Spinal cord (tissue), 10 donors: ENCODE measurements around the gene DLK1. TPM values are rescaled to one million over a fixed set of nuclear protein-coding genes. Genes with fewer than 3 reads are reported as not detected.
A peak's percentile ranks its signal among the peaks of the same experiment; 100 is the strongest.

Experiments used
- DNase-seq, 6 donors: peaks; one replicate each; pipeline versions ENCODE4 v3.0.0 to v3.0.0-alpha.2; 2013 to 2015; ENCODE audit warnings: low spot score in 6 of 6, low read depth in 4 of 6
- H3K27ac ChIP-seq: one replicate; pipeline ENCODE4 v1.5.1; 2013; ENCODE audit warnings: low read depth, low read length, control low read depth
- H3K27me3 ChIP-seq: one replicate; pipeline ENCODE4 v1.6.1; 2013; ENCODE audit warnings: low read length; ENCODE audit not compliant: control insufficient read depth, insufficient read depth
- H3K36me3 ChIP-seq: one replicate; pipeline ENCODE4 v1.6.1; 2013; ENCODE audit warnings: low read length; ENCODE audit not compliant: control insufficient read depth, insufficient read depth
- H3K4me1 ChIP-seq: one replicate; pipeline ENCODE4 v1.6.1; 2013; ENCODE audit warnings: low read length; ENCODE audit not compliant: control insufficient read depth, insufficient read depth
- H3K4me3 ChIP-seq: one replicate; pipeline ENCODE4 v1.5.1; 2013; ENCODE audit warnings: low read depth, low read length, control low read depth
- H3K9me3 ChIP-seq: one replicate; pipeline ENCODE4 v1.6.1; 2013; ENCODE audit warnings: low read length; ENCODE audit not compliant: control insufficient read depth, insufficient read depth
- WGBS: methylation state at CpG from one replicate; pipeline ENCODE4 v1.1.5; 2013; ENCODE audit warnings: missing lambda C conversion rate; ENCODE audit not compliant: insufficient coverage; 5-methylcytosine and 5-hydroxymethylcytosine counted together
- polyA plus RNA-seq, 2 donors: library from polyadenylated mRNA; unstranded; fragments of 120-200 nt; gene quantifications; one replicate each; pipeline ENCODE4 v1.2.1, GENCODE V29; 2013; ENCODE audit not compliant: insufficient read length in 2 of 2
- total RNA-seq, 2 donors: library from RNA; depleted of rRNA in 1 of 2; stranded (reverse); fragments of 120-200 nt in 1 of 2; fragments of >200 nt in 1 of 2; gene quantifications; one replicate each; pipeline versions ENCODE4 v1.2.3 to v1.2.4, GENCODE V29; 2013 to 2014
- donor health status: healthy.

Gene DLK1
- total and polyA plus RNA-seq, 4 donors: 4.9 to 15.7 (median 6.9) TPM

GRCh38 chr14:100701314-100701713 is 25.4 kb upstream of the DLK1 start:
- Histone ChIP-seq H3K4me1 (peaks cover 5% of the 10 kb centered on the region), H3K4me3 (no peak overlapping the region), H3K9me3 (no peaks in the 10 kb centered on the region), H3K27me3 (no peaks in the 10 kb centered on the region), H3K36me3 (no peaks in the 10 kb centered on the region), H3K27ac (no peak overlapping the region)
- DNase-seq: no peak
- 84% methylated on average over 4 of the region's 6 CpGs for WGBS

DNA sequence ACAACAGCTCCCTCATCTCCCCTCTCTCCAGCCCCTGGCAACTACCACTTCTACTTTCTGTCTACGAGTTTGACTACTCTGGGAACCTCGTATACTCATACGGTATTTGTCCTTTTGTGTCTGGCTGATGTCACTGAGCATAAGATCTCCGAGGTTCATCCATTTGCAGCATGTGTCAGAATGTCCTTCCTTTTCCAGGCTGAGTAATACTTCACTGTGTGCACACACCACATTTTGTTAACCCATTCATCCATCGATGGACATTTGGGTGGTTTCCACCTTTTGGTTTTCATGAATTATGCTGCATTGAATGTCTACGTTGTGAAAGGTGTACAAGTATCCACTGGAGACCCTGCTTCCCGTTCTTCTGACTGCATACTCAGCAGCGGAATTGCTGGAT is 24.1 kb upstream of the DLK1 start:
- no peaks in the 10 kb centered on the region for H3K9me3 ChIP-seq
- DNase-seq: no peak
- H3K4me3 ChIP-seq: no peak overlapping the region
- no peaks in the 10 kb centered on the region for H3K4me1 ChIP-seq
- H3K36me3 ChIP-seq: no peaks in the 10 kb centered on the region
- H3K27ac ChIP-seq: no peak overlapping the region
- no peaks in the 10 kb centered on the region for H3K27me3 ChIP-seq
- WGBS: 73% methylated on average over 7 of the region's 8 CpGs

DNA sequence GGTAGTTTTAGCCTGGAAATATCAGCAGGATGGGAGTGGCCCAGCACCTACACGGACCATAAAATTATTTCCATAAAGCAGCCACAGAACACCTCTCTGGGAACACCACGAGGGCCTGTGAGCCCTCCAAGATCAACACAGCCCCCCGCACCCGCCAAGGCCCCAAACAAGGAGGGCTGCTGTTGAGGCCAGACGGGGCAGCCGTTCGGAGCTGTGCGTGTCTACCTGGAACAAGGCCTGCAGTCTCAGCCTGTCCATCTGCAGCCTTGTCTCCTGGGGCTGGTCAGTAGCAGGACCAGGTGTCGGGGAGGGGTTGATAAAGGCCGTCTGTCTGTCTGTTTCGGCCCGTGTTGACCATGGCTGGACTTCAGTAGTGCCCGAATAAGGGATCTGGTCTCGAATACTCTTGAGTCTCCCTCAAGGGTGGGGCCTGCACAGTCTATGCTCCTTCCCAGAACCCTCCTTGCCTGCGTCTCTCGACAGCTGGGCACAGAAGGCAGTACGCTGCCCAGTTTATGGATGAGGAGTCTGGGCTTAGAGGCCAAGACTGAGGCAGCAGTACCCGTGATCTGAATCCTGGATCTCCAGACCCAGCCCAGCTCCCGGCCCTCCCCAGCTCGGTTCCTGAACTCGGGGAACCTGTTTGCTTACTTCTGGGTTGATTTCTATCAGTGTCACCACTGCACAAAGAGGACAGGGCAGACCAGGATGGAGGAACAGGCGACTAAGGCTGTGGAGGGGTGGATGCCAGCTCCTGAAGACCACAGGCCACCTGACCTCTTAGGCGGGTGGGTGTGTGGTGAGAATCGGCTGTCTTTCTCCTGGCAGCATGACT is 23.1 kb upstream of the DLK1 start:
- peaks cover 5% of the 10 kb centered on the region for H3K27me3 ChIP-seq
- H3K4me1 ChIP-seq: peaks cover 5% of the 10 kb centered on the region
- no peak overlapping the region for H3K4me3 ChIP-seq
- H3K36me3 ChIP-seq: no peaks in the 10 kb centered on the region
- no peak for DNase-seq
- WGBS: 92% methylated on average over 24 of the region's 24 CpGs
- no peaks in the 10 kb centered on the region for H3K9me3 ChIP-seq
- no peak overlapping the region for H3K27ac ChIP-seq

DNA sequence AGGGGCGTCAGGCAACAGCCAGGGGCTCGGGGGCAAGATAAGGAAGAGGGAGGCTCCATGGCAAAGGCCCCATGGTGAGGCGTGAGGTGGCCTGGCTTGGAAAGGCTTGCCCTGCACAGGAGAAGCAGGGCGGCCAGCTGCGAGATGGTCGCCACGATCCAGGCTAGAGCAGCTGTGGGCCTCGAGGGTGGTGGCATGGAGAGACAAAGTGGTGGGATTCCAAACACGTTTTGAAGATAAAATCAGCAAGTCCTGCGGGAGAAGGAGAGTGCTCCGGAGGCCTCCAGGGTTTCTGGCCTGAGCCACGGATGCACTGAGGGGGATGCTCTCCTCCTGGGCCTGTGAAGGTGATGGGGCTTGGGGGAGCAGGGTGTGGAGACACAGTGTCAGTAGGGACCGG is 20.5 kb upstream of the DLK1 start:
- 76% methylated on average over 13 of the region's 13 CpGs for WGBS
- peaks cover 19% of the 10 kb centered on the region for H3K4me1 ChIP-seq

DNA sequence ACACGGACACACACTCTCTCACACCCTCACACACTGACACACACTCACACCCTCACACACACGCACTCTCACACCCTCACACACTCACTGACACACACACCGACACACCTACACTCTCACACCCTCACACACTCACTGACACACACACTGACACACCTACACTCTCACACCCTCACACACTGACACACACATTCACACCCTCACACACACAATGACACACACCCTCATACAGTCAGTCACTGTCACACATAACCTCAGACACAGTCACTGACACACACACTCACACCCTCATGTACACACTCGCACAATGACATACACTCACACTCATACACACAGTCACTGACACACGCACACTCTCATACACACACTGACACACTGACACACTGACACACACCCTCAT is 19.8 kb upstream of the DLK1 start:
- Histone ChIP-seq H3K4me3 (no peak overlapping the region), H3K27ac (no peak overlapping the region), H3K36me3 (no peaks in the 10 kb centered on the region), H3K4me1 (peaks cover 23% of the 10 kb centered on the region), H3K27me3 (peaks cover 16% of the 10 kb centered on the region), H3K9me3 (no peaks in the 10 kb centered on the region)
- no peak for DNase-seq
- 78% methylated on average over 5 of the region's 5 CpGs for WGBS

More for the DNA sequence above, 20.5 kb upstream of the DLK1 start:
- no peaks in the 10 kb centered on the region for H3K36me3 ChIP-seq
- no peaks in the 10 kb centered on the region for H3K9me3 ChIP-seq
- no peak overlapping the region for H3K4me3 ChIP-seq
- no peak overlapping the region for H3K27ac ChIP-seq
- peaks cover 16% of the 10 kb centered on the region for H3K27me3 ChIP-seq
- no peak for DNase-seq

DNA sequence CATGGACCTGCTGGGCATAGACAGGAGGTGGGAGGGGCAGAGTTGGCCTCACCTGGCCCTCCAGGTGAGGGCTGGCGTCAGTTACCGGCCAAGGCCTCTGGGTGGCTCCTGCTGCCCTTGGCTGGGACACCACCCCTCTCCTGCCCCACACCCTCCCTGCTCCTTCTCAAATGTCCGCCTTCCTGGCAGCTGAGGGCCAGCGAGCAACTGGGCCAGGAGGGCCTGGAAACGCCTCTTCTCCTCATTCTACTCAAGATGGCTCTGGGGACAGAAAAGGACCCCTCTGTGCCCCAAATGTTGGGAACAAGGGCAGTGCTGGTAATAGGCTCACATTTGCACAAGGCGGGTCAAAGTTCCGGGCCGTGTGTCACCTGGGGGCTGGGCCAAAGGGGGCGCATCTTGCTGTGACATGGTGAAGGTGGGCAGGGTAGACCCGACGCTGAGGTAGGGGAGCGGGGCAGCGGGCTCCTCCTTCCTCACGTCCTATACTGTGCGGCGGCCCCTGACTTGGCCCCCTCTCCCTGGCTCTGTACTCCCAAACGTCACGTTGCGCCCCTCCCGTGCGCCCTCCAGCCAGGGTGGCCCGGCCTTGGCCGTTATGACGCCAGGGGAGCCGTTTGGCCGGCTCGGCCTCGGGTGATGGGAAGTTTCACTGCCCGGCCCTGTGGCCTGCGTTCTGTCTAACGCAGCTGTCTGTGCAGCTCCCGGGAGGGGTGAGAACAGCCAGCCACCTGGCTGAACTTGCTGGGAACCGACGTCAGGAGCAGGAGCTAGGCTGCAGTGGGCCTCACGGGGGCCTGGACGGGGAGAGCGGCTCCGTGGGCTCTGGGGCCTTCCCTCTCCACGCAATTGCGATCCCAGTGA is 18.0 kb upstream of the DLK1 start:
- H3K36me3 ChIP-seq: no peaks in the 10 kb centered on the region
- H3K9me3 ChIP-seq: no peaks in the 10 kb centered on the region
- no peak for DNase-seq
- WGBS: 46% methylated on average over 35 of the region's 40 CpGs
- peaks cover 25% of the 10 kb centered on the region for H3K4me1 ChIP-seq
- no peak overlapping the region for H3K4me3 ChIP-seq
- peaks cover 16% of the 10 kb centered on the region for H3K27me3 ChIP-seq
- no peak overlapping the region for H3K27ac ChIP-seq

- 7% methylated on average over 35 of the region's 59 CpGs for WGBS
- Histone ChIP-seq H3K27me3 (peaks cover 16% of the 10 kb centered on the region), H3K27ac (no peak overlapping the region), H3K36me3 (no peaks in the 10 kb centered on the region), H3K9me3 (no peaks in the 10 kb centered on the region), H3K4me3 (no peak overlapping the region), H3K4me1 (peaks cover 33% of the 10 kb centered on the region)
- DNase-seq: peak in 2 of 6 donors; percentile 63 to 82
Measured at GRCh38 chr14:100709289-100710284, 17.1 kb upstream of the DLK1 start.

GRCh38 chr14:100710391-100710790 is 16.3 kb upstream of the DLK1 start:
- no peaks in the 10 kb centered on the region for H3K36me3 ChIP-seq
- H3K4me1 ChIP-seq: peaks cover 33% of the 10 kb centered on the region
- no peak for DNase-seq
- WGBS: no CpG with 5 or more reads among the region's 12 CpGs
- H3K4me3 ChIP-seq: no peak overlapping the region
- H3K27me3 ChIP-seq: peaks cover 16% of the 10 kb centered on the region
- H3K27ac ChIP-seq: no peak overlapping the region
- H3K9me3 ChIP-seq: no peaks in the 10 kb centered on the region
